Brain pericyte (primary cell): ENCODE data around the gene FBXO11.
"Not testable (repeated sequence)": the region's sequence is repeated elsewhere in the genome, so short reads cannot be mapped to it uniquely, and the experiment has no call there.

Source experiments
- DNase-seq: peaks from one replicate; pipeline ENCODE4 v3.0.0-alpha.2; 2012; ENCODE audit warnings: low read depth, low spot score

The FBXO11 gene

DNA sequence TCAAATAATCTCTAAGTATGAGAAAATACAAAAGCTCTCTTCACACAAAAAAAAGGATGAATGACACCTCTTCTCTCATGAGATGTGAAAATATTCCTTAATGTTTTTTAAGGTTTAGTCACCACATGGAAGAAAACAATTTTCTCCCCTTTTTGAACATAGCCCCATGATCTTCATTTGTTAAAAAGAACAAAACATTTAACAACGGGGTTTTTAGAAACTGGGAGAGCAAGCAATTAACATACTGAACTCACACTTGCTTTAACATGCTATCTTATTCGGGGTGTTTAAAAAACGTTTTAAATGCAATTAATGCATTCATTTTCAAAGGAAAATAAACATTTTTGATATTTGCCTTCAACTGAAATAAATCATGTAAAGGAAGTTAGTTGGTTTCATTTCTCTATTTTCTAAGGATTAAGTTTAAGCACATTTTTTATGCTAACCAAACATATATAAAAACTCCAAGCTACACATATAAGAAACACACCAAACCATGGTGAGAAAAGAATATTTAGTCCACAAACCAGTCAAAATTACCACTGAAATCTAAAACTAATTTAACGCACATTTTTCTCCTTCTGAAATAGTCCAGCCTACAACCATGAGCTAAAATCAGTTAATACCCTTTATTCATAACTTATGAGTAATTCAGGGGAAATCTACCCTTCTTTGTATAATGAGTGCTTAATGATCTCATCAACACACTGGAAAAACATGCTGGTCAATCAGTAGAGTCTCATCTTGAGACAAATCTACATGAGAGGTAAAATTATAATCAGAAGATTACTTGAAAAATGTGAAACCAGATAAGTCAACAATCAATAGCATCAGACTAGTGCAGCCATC lies 8.2 kb downstream of the FBXO11 start:
- no peak for DNase-seq

DNA sequence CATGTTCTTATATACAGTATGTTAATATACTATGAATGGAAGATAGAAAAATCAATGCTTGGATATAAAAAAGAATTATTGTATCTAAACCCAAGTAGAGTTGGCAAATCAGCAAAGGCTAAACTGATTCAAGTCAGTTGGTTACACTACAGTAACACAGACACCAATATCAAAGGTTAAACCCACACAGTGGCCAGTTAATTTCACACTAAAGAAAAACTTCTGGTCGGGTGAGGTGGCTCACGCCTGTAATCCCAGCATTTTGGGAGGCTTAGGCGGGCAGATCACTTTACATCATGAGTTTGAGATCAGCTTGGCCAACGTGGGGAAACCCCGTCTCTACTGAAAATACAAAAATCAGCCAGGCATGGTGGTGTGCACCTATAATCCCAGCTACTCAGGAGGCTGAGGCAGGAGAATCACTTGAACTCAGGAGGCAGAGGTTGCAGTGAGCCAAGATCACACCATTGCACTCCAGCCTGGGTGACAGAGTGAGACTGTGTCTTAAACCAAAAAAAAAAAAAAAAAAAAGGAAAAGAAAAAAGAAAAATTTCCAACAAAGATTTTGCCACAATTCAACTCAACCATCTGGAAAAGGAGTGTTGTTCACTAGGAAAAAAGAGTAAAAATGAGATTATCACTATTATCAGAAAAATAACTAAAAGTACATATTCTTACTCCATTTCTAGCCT lies 9.0 kb downstream of the FBXO11 start:
- DNase-seq = not testable (repeated sequence)

DNA sequence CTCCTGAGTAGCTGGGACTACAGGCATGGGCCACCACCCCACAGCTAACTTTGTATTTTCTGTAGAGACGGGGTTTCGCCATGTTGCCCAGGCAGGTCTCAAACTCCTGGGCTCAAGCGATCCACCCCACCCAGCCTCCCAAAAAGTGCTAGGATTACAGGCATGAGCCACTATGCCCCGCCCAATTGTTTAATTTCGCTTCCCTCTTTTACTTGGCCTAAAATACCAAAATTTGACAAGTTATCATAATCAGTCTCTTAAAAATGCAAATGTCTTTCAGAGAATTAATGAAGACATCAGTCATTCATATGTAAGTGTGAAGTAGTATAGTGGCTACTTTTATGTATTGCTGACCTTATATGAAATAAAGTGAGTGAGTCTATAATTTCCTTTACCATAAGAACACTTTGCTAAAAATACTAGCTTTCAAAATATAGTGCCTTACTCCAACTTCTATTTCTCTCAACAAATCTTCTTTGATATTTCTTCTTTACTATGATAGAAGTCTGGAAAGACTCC lies 9.8 kb downstream of the FBXO11 start:
- DNase-seq = no peak

- DNase-seq = no peak
These were observed 12.5 kb downstream of the FBXO11 start for GRCh38 chr2:47893771-47894170.

DNA sequence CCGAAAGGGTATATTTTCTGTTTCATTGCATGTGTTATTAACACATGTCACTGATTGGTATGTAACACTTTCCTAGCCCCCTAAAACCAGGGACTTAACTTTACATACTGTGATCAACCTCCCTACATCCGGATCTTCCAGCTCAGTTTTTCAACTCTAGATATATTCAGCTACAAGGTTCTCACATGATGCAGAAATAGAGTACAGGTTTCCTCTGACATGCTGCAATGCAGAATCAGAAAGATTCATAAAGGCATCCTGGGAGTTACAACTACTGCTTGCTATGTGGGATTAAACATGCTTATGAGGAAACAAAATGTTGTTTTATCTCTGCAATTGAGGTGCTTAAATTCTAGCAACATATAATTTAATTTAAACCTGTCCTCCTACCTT lies 14.0 kb downstream of the FBXO11 start:
- DNase-seq = no peak

DNA sequence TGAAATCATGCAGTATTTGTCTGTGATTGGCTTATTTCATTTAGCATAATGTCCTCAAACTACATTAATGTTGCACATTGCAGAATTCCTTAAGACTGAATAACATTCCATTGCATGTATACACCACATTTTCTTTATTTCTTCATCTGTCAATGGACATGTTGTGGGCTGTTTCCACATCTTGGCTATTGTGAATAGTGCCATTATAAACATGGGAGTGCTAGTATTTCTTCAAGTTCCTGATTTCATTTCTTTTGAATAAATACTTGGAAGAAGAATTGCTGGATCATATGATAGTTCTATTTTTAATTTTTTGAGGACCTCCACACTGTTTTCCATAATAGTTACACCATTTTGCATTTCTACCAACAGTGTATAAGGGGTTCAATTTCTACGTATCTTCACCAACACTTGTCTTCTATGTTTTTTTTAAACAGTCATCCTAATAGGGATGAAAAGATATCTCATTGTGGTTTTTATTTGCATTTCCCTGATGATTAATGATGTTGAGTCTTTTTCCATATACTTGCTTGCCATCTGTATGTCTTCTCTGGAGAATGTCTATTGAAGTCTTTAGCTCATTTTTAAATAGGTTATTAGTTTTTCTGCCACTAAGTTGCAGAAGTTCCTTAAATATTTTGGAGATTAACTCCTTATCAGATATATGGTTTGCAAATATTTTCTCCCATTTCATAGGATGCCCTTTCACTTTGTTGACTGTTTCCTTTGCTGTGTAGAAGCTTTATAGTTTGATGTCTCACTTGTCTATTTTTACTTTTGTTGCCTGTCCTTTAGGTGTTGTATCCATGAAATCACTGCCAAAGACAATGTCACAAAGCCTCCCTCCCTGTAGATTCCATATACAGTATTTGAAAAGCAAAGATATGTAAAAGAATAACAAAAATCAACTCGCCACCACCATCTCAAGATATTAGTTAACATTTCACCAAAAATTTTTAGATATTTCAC lies 14.6 kb downstream of the FBXO11 start:
- no peak for DNase-seq

DNA sequence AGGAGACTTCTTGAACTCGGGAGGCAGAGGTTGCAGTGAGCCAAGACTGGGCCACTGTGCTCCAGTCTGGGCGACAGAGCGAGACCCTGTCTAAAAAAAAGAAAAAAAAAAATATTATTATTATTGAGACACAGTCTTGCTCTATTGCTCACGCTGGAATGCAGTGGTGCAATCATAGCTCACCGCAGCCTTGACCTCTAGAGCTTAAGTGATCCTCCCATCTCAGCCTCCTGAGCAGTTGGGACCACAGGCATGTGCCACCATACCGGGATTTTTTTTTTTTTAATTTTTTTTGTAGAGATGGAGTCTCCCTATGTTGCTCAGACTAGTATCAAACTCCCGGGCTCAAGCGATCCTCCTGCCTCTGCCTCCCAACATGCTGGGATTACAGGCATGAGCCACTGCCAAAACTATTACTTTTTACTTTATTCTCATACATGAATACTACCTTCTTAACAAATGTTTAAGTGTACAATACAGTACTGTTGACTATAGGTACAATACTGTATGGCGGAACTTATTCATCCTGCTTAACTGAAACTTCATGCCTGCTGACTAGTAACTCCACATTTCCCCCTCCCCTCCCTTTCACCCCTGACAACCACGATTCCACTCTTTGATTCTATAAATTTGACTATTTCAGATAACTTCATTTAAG lies 15.5 kb downstream of the FBXO11 start:
- no peak for DNase-seq

GRCh38 chr2:47888581-47889280 lies 17.6 kb downstream of the FBXO11 start:
- DNase-seq = no peak

DNA sequence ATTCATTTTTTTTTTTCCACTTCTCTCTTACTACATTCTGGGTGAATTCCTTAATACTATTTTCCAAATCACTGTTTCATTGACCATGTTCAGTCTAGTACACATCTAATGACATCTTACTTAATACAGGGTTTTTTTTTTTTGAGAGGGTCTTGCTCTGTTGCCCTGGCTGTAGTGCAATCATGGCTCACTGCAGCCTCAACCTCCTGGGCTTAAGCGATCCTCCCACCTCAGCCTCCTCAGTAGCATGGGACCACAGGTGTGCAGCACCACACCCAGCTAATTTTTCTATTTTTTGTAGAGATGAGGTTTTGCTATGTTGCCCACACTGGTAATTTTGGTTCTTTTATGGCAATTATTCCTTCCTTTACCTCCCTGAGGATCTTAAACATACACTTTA lies 29.4 kb downstream of the FBXO11 start:
- DNase-seq = no peak

GRCh38 chr2:47872941-47873340 lies 33.4 kb downstream of the FBXO11 start:
- DNase-seq = no peak

DNA sequence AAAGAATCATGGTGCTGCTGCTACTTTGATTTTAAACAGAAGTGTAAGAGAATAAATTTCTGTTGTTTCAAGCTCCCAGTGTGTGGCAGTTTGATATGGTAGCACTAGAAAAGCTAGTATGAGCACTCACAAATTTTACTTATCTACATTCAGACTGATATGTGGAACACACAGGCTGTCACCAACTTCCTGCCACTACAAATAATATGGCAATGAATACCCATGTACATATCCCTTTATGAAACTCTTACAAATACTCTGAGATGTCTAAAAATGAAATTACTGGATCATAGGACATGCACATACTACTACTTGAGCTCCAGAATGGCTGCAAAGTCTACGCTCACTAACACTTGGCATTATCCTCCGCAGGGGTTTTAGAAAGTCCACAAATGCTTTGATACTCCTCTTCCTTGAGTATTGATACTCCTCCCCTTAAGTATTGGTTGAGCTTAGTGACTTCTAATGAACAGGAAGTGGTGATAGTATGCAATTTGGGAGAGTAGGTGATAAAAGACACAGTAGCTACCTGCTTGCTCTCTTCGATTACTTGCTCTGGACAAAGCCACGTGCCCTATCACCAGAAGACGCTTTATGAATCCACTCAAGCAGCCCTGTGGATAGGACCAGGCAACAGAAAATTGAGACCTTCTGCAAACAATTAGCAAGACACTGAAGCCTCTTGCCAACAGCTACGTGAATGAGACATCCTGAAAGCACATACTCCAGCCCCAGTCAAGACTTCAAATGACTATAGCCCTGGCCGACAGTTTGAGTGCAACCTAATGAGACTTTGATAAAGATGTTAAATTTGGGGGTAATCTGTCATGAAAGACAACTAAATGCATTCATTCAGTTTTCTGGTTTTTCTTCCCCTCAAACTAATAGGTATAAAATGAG lies 35.4 kb downstream of the FBXO11 start:
- no peak for DNase-seq

DNA sequence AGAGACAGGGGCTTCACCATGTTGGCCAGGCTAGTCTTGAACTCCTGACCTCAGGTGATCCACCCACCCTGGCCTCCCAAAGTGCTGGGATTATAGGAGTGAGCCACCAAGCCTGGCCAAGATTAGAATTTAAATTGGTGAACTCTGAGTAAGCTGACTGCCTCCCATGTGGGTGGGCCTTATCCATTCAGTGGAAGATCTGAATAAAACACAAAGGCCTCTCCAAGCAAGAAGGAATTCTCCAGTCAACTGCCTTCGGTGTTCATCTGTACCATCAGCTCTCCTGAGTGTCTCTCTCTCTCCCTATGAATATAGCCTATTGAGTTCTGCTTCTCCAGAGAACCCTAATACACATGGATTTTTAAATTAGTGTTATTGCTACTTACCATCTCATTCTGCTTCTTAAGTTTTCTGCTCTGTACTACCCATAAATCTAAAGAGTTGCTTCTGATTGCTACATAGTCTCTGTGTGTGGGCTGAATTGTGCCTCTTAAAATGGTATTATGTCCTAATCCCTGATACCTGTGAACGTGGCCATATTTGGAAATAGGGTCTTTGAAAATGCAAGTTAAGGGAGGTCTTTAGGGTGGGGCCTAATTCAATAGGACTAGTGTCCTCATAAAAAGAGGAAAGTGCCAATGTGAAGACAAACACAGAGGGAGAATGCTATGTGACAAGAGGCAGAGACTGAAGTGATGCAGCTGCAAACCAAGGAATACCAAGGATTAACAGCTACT lies 36.3 kb downstream of the FBXO11 start:
- no peak for DNase-seq

GRCh38 chr2:47868611-47869352 lies 37.5 kb downstream of the FBXO11 start:
- DNase-seq = no peak

GRCh38 chr2:47867205-47867604 lies 39.1 kb downstream of the FBXO11 start:
- DNase-seq = no peak

DNA sequence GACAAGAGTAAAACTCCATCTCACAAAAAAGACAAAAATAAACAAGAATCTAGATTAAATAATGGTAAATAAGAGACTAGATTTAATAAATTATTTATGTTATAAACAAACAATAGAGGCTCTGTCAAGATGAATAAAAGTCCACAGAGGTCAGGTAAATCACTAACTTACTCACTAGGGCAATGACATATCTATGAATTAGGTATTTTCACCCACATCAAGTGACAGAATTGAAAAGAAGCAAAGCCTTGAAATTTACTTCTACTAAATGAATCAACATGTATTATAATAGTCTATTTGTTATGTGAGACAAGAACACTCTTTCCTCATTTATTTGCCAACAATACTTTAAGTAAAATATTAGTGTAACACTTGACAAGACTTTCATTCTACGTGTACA lies 41.7 kb downstream of the FBXO11 start:
- no peak for DNase-seq

DNA sequence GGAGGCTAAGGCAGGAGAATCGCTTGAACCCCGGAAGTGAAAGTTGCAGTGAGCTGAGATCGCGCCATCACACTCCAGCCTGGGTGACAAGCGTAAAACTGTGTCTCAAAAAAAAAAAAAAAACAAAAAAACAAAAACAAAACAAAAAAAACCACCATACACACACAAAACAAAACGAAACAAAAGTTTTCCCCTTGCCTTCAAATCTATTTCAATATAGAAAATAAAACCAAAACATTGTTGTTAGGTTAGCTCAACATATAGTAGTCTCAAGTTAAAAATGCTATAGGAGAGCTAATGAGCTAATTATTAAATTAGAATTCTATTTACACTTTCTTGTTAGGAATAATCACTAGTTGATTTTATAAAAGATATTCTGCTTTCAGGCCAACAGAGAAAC lies 43.3 kb downstream of the FBXO11 start:
- DNase-seq = no peak

DNA sequence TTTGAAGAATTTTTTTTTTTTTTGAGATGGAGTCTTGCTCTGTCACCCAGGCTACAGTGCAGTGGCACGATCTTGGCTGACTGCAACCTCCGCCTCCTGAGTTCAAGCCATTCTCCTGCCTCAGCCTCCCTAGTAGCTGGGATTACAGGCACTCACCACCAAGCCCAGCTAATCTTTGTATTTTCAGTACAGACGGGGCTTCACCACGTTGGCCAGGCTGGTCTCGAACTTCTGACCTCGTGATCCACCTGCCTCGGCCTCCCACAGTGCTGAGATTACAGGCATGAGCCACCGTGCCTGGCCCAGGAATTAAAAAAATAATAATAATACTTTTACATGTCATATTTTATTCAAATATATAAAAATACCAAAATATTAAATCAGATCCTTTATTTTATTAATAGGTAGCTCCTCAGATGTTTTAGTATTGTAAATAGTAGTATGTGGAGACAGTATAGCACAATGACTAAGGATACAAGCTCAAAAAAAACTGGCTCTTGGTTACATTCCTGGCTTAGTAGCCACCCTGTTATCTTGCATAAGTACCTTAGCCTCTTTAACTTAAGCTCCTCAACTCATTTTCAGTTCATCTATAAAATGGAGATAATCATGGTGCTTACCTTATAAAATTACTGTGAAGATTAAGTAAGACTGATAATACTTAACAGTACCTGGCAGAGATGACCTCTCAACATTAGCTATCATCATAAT lies 53.1 kb downstream of the FBXO11 start:
- DNase-seq = not testable (repeated sequence)
